22Rv1 (cell line): ENCODE measurements around the gene TAF8.

Experiments used
- H3K27ac ChIP-seq: fragments of 450-650 bp; 2 replicates; pipeline ENCODE4 v1.5.1; 2017
- ZFX ChIP-seq: fragments of 450-650 bp; IDR thresholded peaks from 2 replicates; pipeline ENCODE4 v1.6.1; 2017; ENCODE audit warnings: antibody characterized with exemption, borderline replicate concordance
- TF ChIP-seq, protein P1 (sequence below): fragments of 450-650 bp; IDR thresholded peaks from 2 replicates; pipeline ENCODE4 v1.5.1; 2017; ENCODE audit warnings: mild to moderate bottlenecking

Gene TAF8

GRCh38 chr6:42083530-42083929 lies 33.2 kb downstream of the TAF8 start:
- TF ChIP-seq ZFX: no peak
- TF ChIP-seq, protein P1, sequence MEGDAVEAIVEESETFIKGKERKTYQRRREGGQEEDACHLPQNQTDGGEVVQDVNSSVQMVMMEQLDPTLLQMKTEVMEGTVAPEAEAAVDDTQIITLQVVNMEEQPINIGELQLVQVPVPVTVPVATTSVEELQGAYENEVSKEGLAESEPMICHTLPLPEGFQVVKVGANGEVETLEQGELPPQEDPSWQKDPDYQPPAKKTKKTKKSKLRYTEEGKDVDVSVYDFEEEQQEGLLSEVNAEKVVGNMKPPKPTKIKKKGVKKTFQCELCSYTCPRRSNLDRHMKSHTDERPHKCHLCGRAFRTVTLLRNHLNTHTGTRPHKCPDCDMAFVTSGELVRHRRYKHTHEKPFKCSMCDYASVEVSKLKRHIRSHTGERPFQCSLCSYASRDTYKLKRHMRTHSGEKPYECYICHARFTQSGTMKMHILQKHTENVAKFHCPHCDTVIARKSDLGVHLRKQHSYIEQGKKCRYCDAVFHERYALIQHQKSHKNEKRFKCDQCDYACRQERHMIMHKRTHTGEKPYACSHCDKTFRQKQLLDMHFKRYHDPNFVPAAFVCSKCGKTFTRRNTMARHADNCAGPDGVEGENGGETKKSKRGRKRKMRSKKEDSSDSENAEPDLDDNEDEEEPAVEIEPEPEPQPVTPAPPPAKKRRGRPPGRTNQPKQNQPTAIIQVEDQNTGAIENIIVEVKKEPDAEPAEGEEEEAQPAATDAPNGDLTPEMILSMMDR: no peak
- H3K27ac ChIP-seq: no peak overlapping the region

DNA sequence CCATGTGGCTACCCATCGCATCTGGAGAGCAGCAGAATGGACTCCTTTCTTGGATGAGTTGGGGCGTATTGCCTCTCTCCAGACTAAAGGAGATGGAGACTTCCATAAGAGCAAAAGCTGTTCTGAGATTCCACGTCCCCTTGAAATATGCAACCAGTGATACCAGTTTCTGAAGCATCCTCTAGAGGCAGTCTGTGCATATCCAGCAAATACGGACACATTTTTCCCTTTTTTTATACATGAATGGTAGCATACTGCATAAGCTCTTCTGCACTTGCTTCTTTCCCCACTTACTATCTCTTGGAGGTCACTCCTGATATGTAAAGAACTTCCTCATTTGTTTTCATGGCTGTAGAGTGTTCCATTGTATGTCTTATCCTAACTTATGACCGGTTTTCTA lies 34.6 kb downstream of the TAF8 start:
- no peak overlapping the region for H3K27ac ChIP-seq
- TF ChIP-seq, protein P1: peak; percentile 17; the same call in 1 of the 2 replicates
- no peak for TF ChIP-seq ZFX

DNA sequence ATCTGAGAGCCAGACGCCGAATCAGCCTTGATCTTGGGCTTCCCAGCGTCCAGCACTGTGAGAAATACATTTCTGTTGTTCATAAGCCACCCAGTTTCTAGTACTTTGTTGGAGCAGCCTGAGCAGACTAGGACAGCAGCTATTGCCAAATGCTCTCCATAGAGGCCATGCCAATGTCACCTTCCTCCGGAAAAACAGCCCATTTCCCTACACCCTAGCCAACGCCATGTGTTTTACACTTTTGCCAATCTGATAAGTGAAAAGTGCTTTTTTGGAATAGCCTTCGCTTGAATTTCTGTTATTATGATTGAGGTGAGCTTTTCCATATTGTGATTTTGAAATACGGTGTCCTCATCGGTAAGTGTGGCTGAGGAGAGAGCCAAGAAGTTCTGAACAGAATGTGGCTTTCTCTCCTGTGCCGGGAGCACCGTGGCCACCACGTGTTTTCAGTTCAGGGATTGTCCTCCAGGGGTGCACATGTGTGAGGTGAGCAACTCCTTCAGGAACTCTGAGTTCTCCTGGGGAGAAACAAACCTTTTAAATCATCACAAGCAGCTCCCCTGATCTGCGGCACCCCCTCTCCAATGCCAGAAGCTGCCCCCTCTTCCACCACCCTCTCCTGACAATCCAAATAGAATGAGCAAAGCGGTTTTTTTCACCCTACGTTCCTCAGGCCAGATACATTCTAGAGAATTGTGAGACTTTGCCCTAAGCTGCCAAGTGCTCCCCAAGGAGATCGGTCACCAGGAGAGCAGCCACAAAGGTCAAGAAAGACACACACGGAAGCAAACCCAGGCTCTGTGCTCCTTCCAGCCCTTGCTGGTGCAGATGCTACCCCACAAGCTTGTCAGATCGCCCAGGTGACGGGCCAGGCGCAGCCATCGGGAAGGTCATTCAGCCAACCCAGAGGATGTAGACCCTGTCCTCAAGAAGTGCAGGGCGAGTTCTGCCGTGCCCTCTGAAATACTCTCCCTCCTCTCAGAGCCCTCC lies 36.0 kb downstream of the TAF8 start:
- no peak overlapping the region for H3K27ac ChIP-seq
- TF ChIP-seq, protein P1: no peak
- no peak for TF ChIP-seq ZFX

GRCh38 chr6:42088101-42088591 lies 37.8 kb downstream of the TAF8 start:
- TF ChIP-seq ZFX: no peak
- TF ChIP-seq, protein P1: no peak
- H3K27ac ChIP-seq: no peak overlapping the region

DNA sequence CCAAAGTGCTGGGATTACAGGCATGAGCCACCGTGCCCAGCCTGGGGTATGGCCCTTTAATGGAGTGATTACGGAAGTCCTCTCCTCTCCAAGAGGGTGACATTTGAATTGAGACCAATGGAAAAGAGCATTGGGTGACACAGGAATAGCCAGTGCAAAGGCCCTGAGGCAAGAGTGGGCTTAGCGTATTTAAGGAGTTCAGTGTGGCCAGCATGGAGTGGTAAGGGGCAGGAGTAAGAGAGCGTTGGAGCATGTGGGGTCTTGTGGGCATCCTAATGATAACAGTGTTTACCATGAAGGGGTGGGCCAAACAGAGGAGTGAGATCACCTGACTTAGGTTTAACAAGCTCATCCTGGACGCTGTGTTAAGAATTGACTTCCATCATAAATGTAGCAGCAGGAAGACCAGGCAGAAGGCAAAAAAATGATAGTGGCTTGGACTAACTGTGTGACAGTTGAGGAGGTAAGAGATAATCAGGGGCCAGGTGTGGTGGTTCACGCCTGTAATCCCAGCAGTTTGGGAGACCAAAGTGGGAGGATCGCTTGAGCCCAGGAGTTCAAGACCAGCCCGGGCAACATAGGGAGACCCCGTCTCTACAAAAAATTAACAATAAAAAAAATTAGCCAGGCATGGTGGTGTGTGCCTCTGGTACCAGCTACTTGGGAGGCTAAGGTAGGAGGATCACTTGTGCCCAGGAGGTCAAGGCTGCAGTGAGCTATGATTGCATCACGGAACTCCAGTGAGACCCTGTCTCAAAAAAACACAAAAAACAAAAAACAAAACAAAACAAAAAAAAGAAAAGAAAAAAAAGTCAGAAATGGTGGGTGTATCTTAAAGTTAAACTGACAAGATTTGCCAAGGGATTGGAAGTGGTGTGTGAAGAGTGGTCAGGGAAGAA lies 40.7 kb downstream of the TAF8 start:
- H3K27ac ChIP-seq: no peak overlapping the region
- no peak for TF ChIP-seq ZFX
- TF ChIP-seq, protein P1: no peak

GRCh38 chr6:42091718-42092023 lies 41.3 kb downstream of the TAF8 start:
- H3K27ac ChIP-seq: no peak overlapping the region
- TF ChIP-seq, protein P1: no peak
- TF ChIP-seq ZFX: no peak
